Measurements from ENCODE around the gene UBE4B.

DNA sequence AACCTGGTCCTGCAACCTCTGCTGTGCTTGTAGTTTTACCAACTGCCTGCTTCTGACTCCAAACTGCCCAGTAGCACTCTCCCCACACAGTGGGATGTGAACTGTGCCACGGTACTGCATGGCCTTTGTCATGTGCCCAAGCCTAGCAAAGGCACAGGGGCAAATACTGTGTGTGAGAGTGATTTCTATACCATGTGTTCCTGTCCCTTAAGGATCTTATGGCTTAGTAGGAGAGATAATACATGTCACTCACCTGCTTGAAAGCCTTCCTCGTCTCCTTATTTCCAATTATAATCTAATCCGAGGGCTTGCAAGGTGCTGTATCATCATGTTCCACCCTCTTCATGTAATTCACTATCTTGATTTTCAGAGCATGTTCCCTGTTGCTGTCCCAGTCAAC, 51.3 kb downstream of the UBE4B start:
- TF ChIP-seq, protein P1, sequence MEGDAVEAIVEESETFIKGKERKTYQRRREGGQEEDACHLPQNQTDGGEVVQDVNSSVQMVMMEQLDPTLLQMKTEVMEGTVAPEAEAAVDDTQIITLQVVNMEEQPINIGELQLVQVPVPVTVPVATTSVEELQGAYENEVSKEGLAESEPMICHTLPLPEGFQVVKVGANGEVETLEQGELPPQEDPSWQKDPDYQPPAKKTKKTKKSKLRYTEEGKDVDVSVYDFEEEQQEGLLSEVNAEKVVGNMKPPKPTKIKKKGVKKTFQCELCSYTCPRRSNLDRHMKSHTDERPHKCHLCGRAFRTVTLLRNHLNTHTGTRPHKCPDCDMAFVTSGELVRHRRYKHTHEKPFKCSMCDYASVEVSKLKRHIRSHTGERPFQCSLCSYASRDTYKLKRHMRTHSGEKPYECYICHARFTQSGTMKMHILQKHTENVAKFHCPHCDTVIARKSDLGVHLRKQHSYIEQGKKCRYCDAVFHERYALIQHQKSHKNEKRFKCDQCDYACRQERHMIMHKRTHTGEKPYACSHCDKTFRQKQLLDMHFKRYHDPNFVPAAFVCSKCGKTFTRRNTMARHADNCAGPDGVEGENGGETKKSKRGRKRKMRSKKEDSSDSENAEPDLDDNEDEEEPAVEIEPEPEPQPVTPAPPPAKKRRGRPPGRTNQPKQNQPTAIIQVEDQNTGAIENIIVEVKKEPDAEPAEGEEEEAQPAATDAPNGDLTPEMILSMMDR (IDR thresholded peaks at IDR 0.05; ENCODE audit: borderline replicate concordance, extremely low read depth, low read length, poor library complexity, severe bottlenecking) = no peak
- no peak for TF ChIP-seq EZH2 (IDR thresholded peaks at IDR 0.05; ENCODE audit: borderline replicate concordance, low read depth, low read length, severe bottlenecking)

Data from DND-41 (cell line).